GM12865 (cell line): ENCODE results near the gene RXRA.

ENCODE experiments used
- DNase-seq: peaks from one replicate; pipeline ENCODE4 v3.0.0; 2010; ENCODE audit warnings: low read depth
- H3K4me3 ChIP-seq: 2 replicates; pipeline ENCODE4 v1.5.1; 2011; ENCODE audit warnings: mild to moderate bottlenecking, low read depth, low read length, control low read depth
- CTCF ChIP-seq: IDR thresholded peaks from 2 replicates; pipeline ENCODE4 v1.5.1; 2011; ENCODE audit warnings: low read length, control low read depth, low read depth, inconsistent platforms; ENCODE audit not compliant: insufficient read depth; ENCODE audit errors: missing control alignments

The RXRA gene

DNA sequence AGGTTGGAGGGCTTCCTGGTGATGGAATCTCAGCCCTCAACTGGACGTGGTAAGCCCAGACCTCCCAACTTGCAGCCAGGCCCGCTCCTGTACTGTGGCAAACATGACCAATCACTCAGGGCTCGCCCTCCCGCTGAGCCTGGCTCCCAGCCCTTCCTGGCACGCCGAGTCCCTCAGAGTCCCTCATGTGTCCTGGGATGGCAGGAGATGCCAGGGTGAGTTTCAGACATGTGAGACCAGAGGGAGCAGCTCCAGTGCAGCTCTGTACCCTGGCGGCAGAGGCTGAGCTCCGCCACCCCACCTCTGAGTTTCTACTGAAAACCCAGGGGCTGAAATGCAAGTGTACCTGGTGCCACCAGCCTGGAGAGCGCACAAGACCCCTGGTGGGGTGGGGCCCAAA, 42.0 kb upstream of the RXRA start:
- no peak for TF ChIP-seq CTCF
- DNase-seq: no peak

DNA sequence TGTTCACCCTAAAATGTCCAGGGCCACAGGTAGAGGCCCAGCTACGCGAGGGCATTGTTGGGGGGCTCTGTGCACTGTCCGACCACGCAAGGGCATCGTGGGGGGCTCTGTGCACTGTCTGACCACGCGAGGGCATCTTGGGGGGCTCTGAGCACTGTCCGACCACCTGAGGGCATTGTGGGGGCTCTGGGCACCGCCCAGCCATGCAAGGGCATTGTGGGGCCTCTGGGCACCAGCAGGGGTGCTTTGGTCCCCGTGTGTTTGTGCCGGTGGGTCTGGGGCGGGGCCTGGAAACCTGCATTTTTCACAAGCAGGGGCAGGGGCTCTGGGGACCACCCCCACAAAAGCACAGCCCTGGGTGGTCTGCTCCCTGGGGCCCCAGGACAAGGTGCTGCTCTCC, 41.5 kb upstream of the RXRA start:
- no peak overlapping the region for H3K4me3 ChIP-seq
- DNase-seq: no peak
- no peak for TF ChIP-seq CTCF

More for the DNA sequence above, 42.0 kb upstream of the RXRA start:
- no peak overlapping the region for H3K4me3 ChIP-seq

DNA sequence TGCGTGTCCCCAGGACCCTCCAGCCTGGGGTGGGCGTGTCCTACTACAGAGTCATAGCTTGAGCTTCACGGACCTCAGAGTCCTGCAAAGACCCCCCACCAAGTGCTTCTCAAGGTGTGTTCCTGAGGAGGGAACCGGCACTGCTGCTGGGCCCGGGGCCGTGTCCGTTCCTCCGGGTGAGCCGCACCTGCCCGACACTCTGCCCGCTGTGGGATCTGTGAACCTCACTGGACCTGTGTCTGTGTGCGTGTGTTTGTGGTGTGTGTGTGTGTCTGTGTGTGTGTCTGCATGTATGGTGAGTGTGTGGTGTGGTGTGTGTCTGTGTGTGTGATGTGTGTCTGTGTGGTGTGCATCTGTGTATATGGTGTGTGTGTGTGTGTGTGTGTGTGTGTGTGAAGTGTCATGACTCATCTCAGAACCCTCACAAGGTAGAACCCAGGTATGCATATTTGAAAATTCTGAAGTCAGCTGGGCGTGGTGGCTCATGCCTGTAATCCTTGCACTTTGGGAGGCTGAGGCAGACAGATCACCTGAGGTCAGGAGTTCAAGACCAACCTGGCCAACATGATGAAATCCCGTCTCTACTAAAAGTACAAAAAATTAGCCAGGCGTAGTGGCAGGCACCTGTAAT, 40.9 kb upstream of the RXRA start:
- no peak for TF ChIP-seq CTCF
- no peak overlapping the region for H3K4me3 ChIP-seq
- no peak for DNase-seq

DNA sequence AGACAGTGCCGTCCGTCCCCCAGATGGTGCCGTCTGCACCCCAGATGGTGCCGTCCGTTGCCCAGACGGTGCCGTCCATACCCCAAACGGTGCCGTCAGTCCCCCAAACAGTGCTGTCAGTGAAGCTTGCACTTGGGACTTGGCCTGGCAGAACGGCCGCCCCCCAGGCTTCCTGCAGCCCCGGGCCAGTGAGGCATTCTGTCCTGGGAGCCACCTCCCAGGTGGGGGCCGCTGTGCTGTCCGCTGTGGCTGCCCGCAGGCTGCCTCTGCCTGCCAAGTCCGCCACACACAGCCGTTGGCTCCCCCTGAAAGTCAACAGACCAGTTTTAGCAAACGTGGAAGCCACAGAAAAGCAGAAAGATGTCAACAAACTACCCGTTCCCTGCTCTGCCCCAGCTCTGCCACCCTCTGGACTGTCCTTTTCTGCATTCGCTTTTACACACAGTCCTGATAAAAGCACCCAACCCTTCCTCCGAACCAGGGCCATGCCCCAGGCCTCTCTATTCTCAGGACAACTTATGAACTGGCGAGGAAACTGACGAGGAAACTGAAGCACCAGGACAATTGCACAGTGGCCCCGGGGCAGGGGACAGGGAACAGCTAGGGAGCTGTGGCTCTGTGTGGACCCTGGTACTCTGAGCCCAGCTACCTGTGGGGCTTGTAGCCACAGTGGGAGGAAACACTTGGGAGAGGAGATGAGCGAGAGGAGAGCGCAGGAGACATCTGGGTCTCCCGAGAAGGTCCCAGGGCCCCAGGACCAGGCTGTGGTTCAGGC, 39.6 kb upstream of the RXRA start:
- no peak overlapping the region for H3K4me3 ChIP-seq
- DNase-seq: no peak

GRCh38 chr9:134287591-134288491, 38.4 kb upstream of the RXRA start:
- DNase-seq: no peak
- no peak overlapping the region for H3K4me3 ChIP-seq
- no peak for TF ChIP-seq CTCF

More for the DNA sequence above, 39.6 kb upstream of the RXRA start:
- TF ChIP-seq CTCF: no peak

- no peak for DNase-seq
- H3K4me3 ChIP-seq: no peak overlapping the region
- no peak for TF ChIP-seq CTCF
Observed at GRCh38 chr9:134288746-134289145, 37.5 kb upstream of the RXRA start.
